MM.1S (cell line): ENCODE data around the gene CHD2.

ENCODE experiments used
- DNase-seq: peaks from one replicate; pipeline ENCODE4 v3.0.0-alpha.2; 2015
- H2AFZ ChIP-seq: fragments of 300-600 bp; sonication (generic); 2 replicates; pipeline ENCODE4 v1.6.0; 2016; ENCODE audit warnings: antibody characterized with exemption, low read length
- H3F3A ChIP-seq: fragments of 300-600 bp; sonication (generic); 2 replicates; pipeline ENCODE4 v1.6.1; 2016; ENCODE audit warnings: mild to moderate bottlenecking, antibody characterized with exemption, low read length, moderate library complexity, mixed read lengths; ENCODE audit not compliant: insufficient read depth
- H3K27ac ChIP-seq: fragments of 300-600 bp; sonication (generic); 2 replicates; pipeline ENCODE4 v1.5.1; 2016; ENCODE audit warnings: mild to moderate bottlenecking, low read length
- H3K27me3 ChIP-seq: fragments of 300-600 bp; sonication (generic); replicated peaks from 2 replicates; pipeline ENCODE4 v1.6.0; 2016; ENCODE audit warnings: low read length; ENCODE audit not compliant: insufficient read depth
- H3K36me3 ChIP-seq: fragments of 300-600 bp; sonication (generic); replicated peaks from 2 replicates; pipeline ENCODE4 v1.6.1; 2016; ENCODE audit warnings: mild to moderate bottlenecking, low read length, mixed read lengths; ENCODE audit not compliant: insufficient read depth
- H3K4me1 ChIP-seq: fragments of 300-600 bp; sonication (generic); 2 replicates; pipeline ENCODE4 v1.6.1; 2016; ENCODE audit warnings: low read length, mixed read lengths
- H3K4me2 ChIP-seq: fragments of 300-600 bp; sonication (generic); 2 replicates; pipeline ENCODE4 v1.6.0; 2016; ENCODE audit warnings: low read depth, low read length
- H3K4me3 ChIP-seq: fragments of 300-600 bp; sonication (generic); 2 replicates; pipeline ENCODE4 v1.5.1; 2016; ENCODE audit warnings: low read length, mixed read lengths
- H3K79me2 ChIP-seq: fragments of 300-600 bp; sonication (generic); 2 replicates; pipeline ENCODE4 v1.6.1; 2016; ENCODE audit warnings: mixed run types, low read length, mixed read lengths
- H3K9ac ChIP-seq: fragments of 300-600 bp; sonication (generic); 2 replicates; pipeline ENCODE4 v1.6.1; 2016; ENCODE audit warnings: low read length, mixed read lengths
- H3K9me2 ChIP-seq: fragments of 300-600 bp; sonication (generic); replicated peaks from 2 replicates; pipeline ENCODE4 v1.6.1; 2016; ENCODE audit warnings: mild to moderate bottlenecking, low read length, mixed read lengths; ENCODE audit not compliant: insufficient read depth
- H3K9me3 ChIP-seq: fragments of 300-600 bp; sonication (generic); replicated peaks from 2 replicates; pipeline ENCODE4 v1.6.1; 2016; ENCODE audit warnings: mild to moderate bottlenecking, low read length, mixed read lengths; ENCODE audit not compliant: insufficient read depth
- H4K20me1 ChIP-seq: fragments of 300-600 bp; sonication (generic); 2 replicates; pipeline ENCODE4 v1.6.1; 2016; ENCODE audit warnings: mild to moderate bottlenecking, low read length, moderate library complexity, mixed read lengths; ENCODE audit not compliant: insufficient read depth
- CTCF ChIP-seq: fragments of 300-600 bp; sonication (generic); IDR thresholded peaks from 2 replicates; pipeline ENCODE4 v1.5.1; 2016; ENCODE audit warnings: antibody characterized with exemption, low read length, mixed read lengths
- EZH2 ChIP-seq: fragments of 300-600 bp; sonication (generic); optimal IDR thresholded peaks from 2 replicates; pipeline ENCODE3; 2017; ENCODE audit warnings: low read depth, mild to moderate bottlenecking, antibody characterized with exemption, low read length, mixed read lengths
- EZH2phosphoT487 ChIP-seq: fragments of 300-600 bp; sonication (generic); IDR thresholded peaks from 2 replicates; pipeline ENCODE4 v1.6.1; 2018; ENCODE audit warnings: antibody characterized with exemption, low read length

The CHD2 gene

DNA sequence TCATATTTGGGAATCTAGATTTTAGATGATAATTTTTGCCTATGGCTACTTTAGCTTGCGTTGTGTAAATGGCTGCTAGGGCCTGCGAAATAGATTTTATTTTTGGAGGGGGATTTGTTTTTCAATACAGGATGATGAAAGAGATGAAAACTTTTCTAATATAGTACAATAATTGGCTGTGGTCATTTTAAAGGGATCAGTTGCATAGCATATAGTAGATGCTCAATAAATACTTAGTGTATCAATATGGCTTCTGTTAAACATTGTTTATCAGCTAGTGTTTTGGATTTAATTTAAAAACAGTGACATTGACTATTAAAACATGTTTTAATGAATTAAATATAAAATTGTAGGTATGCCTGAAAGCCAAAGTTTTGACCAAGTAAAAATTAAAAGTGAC lies 6.9 kb upstream of the CHD2 start:
- Histone ChIP-seq H3K9me3 (no peaks in the 10 kb centered on the region), H3K27ac (no peak overlapping the region), H3K4me1 (peaks cover 18% of the 10 kb centered on the region), H3K9me2 (no peaks in the 10 kb centered on the region), H3K27me3 (no peaks in the 10 kb centered on the region), H3F3A (peaks cover 23% of the 10 kb centered on the region), H4K20me1 (no peaks in the 10 kb centered on the region), H3K9ac (no peak overlapping the region), H2AFZ (no peak overlapping the region), H3K4me2 (no peak overlapping the region), H3K79me2 (peaks cover 99% of the 10 kb centered on the region), H3K4me3 (no peak overlapping the region), H3K36me3 (peaks cover 20% of the 10 kb centered on the region)
- DNase-seq: no peak
- no peak for TF ChIP-seq EZH2phosphoT487
- no peak for TF ChIP-seq EZH2
- TF ChIP-seq CTCF: no peak

DNA sequence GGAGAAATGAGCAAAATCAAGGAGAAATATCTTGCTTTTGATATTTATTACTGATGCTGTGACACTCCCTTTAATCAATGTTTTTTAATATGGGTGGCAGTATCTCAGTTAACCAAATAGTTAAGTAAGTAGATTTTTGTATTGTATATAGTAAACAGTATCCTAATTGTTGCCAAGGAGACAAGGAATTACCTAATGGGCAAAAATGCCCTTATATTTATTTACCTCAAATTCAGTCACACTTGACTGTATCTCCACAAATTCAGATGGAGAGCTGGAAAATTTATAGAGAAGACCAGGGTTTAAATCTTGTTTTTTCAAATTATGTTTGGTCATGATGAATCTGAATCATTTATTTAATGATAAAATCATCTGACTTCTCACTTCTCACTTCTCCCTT lies 3.6 kb upstream of the CHD2 start:
- Histone ChIP-seq H3K79me2 (peaks cover 100% of the 10 kb centered on the region), H3K27ac (0 out of 2 replicates have a peak overlapping the region, but pooled peaks have one; percentile 4)

GRCh38 chr15:92897620-92898019 lies 2.5 kb upstream of the CHD2 start:
- no peak overlapping the region for H2AFZ ChIP-seq
- no peaks in the 10 kb centered on the region for H3K9me2 ChIP-seq
- TF ChIP-seq EZH2 (no peak), EZH2phosphoT487 (no peak), CTCF (no peak)
- no peaks in the 10 kb centered on the region for H3K9me3 ChIP-seq
- no peaks in the 10 kb centered on the region for H4K20me1 ChIP-seq
- H3K4me1 ChIP-seq: peaks cover 11% of the 10 kb centered on the region; the same call in 1 of the 2 replicates
- no peaks in the 10 kb centered on the region for H3K27me3 ChIP-seq
- H3K36me3 ChIP-seq: peaks cover 5% of the 10 kb centered on the region
- H3K4me3 ChIP-seq: no peak overlapping the region
- peaks cover 100% of the 10 kb centered on the region for H3K79me2 ChIP-seq
- DNase-seq: no peak
- no peak overlapping the region for H3K27ac ChIP-seq
- no peak overlapping the region for H3K9ac ChIP-seq
- peaks cover 54% of the 10 kb centered on the region for H3F3A ChIP-seq
- no peak overlapping the region for H3K4me2 ChIP-seq

More for the DNA sequence above, 3.6 kb upstream of the CHD2 start:
- Histone ChIP-seq H3K4me3 (no peak overlapping the region), H3K4me1 (peaks cover 7% of the 10 kb centered on the region; the same call in 1 of the 2 replicates), H3K9me2 (no peaks in the 10 kb centered on the region), H3K36me3 (peaks cover 16% of the 10 kb centered on the region), H3K9me3 (no peaks in the 10 kb centered on the region), H4K20me1 (no peaks in the 10 kb centered on the region), H3K4me2 (no peak overlapping the region), H3K9ac (no peak overlapping the region), H3K27me3 (no peaks in the 10 kb centered on the region), H3F3A (peaks cover 44% of the 10 kb centered on the region), H2AFZ (no peak overlapping the region)
- no peak for TF ChIP-seq CTCF
- no peak for TF ChIP-seq EZH2phosphoT487
- no peak for TF ChIP-seq EZH2
- DNase-seq: no peak
